Activated CD8-positive, alpha-beta T cell treated with anti-CD3 and anti-CD28 coated beads for 36 hours (primary cell): ENCODE measurements around the gene ATG10. TPM values are rescaled to one million over a fixed set of nuclear protein-coding genes. Genes with fewer than 3 reads are reported as not detected.

Experiments used
- ATAC-seq: fragments of 200-7000 bp; cut with Tn5 transposase; one replicate; pipeline ENCODE4 v1.10.0; 2021; ENCODE audit warnings: mild to moderate bottlenecking, moderate library complexity
- CTCF ChIA-PET: fragments of 350-600 bp; sonication (Branson Sonifier 250); formaldehyde crosslinking; loops from one replicate; lab custom pipeline; 2021; ENCODE audit warnings: antibody characterized with exemption; lab: Charles Lee
- POLR2A ChIA-PET: fragments of 350-600 bp; sonication (Branson Sonifier 250); formaldehyde crosslinking; loops from one replicate; lab custom pipeline; 2021; ENCODE audit warnings: antibody characterized with exemption; lab: Charles Lee
- DNase-seq: peaks from one replicate; pipeline ENCODE4 v3.0.0-alpha.2; 2020
- H3K27ac Mint-ChIP-seq: one replicate; pipeline ENCODE4 v1.8.0; 2021; ENCODE audit warnings: mild to moderate bottlenecking, mixed read lengths
- H3K27me3 Mint-ChIP-seq: one replicate; pipeline ENCODE4 v1.8.0; 2021; ENCODE audit warnings: mixed read lengths
- H3K36me3 Mint-ChIP-seq: one replicate; pipeline ENCODE4 v1.8.0; 2021; ENCODE audit warnings: low read depth, mixed read lengths
- H3K4me1 Mint-ChIP-seq: one replicate; pipeline ENCODE4 v1.8.0; 2021; ENCODE audit warnings: low read depth, mixed read lengths
- H3K4me3 Mint-ChIP-seq: one replicate; pipeline ENCODE4 v1.8.0; 2021; ENCODE audit warnings: mild to moderate bottlenecking, moderate library complexity, mixed read lengths
- H3K9me3 Mint-ChIP-seq: one replicate; pipeline ENCODE4 v1.8.0; 2021; ENCODE audit warnings: mixed read lengths
- CTCF ChIP-seq: fragments of 200-600 bp; IDR thresholded peaks from one replicate; pipeline ENCODE4 v1.8.0; 2022; ENCODE audit warnings: antibody characterized with exemption, mild to moderate bottlenecking
- intact Hi-C: fragments of 100-400 bp; cut with micrococcal nuclease; formaldehyde crosslinking; loops from one replicate; pipeline ENCODE4 v1.10.0; 2022
- total RNA-seq, 2 experiments: library from RNA; stranded (reverse); gene quantifications; one replicate each; pipeline ENCODE4 v1.2.3, GENCODE V29; 2021

Gene ATG10
- total RNA-seq, 2 experiments from 2014 or later, result 7.5 to 12.0 TPM

GRCh38 chr5:81936066-81936465 is 35.8 kb upstream of the ATG10 start:
- ChIA-PET CTCF (no interaction called here), POLR2A (no interaction called here)
- ATAC-seq (no peak), DNase-seq (no peak)
- Mint-ChIP-seq H3K9me3 (no peaks in the 10 kb centered on the region), H3K4me3 (no peak overlapping the region), H3K36me3 (no peaks in the 10 kb centered on the region), H3K27me3 (no peaks in the 10 kb centered on the region), H3K4me1 (no peaks in the 10 kb centered on the region), H3K27ac (no peak overlapping the region)
- no peak for TF ChIP-seq CTCF
- intact Hi-C loops, result no loop called here

GRCh38 chr5:81936750-81937149 is 35.1 kb upstream of the ATG10 start:
- no peaks in the 10 kb centered on the region for H3K27me3 Mint-ChIP-seq
- DNase-seq (no peak), ATAC-seq (no peak)
- no peaks in the 10 kb centered on the region for H3K4me1 Mint-ChIP-seq
- ChIA-PET POLR2A (no interaction called here), CTCF (no interaction called here)
- intact Hi-C loops, result no loop called here
- TF ChIP-seq CTCF, result no peak
- H3K4me3 Mint-ChIP-seq, result no peak overlapping the region
- H3K27ac Mint-ChIP-seq, result no peak overlapping the region
- no peaks in the 10 kb centered on the region for H3K9me3 Mint-ChIP-seq
- no peaks in the 10 kb centered on the region for H3K36me3 Mint-ChIP-seq

DNA sequence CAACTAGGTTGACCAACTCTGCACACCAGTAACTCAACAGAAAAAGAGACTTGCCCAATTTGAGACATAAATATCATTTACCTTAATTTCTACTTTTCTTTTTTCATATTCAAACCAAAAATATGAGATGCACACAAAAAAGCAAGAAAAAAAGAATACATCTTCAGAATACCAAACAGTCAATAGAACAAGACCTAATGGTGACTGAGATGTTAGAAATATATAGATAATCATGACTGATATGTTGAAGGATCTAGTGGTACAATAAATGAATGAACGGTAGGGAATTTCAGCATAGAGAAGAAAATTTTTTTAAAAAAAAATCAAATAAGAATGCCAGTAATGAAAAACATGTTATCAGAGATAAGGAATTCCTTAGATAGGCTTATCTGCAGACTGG is 29.1 kb upstream of the ATG10 start:
- ChIA-PET POLR2A (no interaction called here), CTCF (no interaction called here)
- no peaks in the 10 kb centered on the region for H3K27me3 Mint-ChIP-seq
- no peak overlapping the region for H3K4me3 Mint-ChIP-seq
- TF ChIP-seq CTCF, result no peak
- no peak for DNase-seq
- H3K4me1 Mint-ChIP-seq, result no peaks in the 10 kb centered on the region
- H3K9me3 Mint-ChIP-seq, result peaks cover 14% of the 10 kb centered on the region
- ATAC-seq, result no peak
- H3K36me3 Mint-ChIP-seq, result peaks cover 5% of the 10 kb centered on the region
- intact Hi-C loops, result no loop called here
- H3K27ac Mint-ChIP-seq, result no peak overlapping the region

DNA sequence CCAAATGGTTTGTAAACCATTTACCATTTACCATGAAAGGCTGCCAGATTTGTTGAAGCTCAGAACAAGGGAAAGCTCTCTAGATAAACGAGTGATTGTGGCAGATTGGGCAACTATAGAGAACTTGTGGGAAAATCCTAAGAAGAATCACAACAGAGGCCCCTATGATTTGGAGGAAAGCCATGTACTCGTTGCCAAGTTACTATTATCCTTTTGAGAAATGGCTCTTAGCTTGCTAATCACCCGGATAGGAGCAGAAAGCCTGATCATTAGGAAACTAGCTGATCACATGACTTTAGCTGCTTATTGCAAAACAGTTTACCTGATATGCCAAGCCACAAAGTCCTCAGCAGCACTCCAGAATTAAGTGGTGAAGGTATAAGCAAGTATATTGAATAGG is 23.5 kb upstream of the ATG10 start:
- H3K9me3 Mint-ChIP-seq, result no peaks in the 10 kb centered on the region
- POLR2A ChIA-PET, result no interaction called here
- CTCF ChIA-PET, result no interaction called here
- no peaks in the 10 kb centered on the region for H3K27me3 Mint-ChIP-seq
- TF ChIP-seq CTCF, result no peak
- no peaks in the 10 kb centered on the region for H3K36me3 Mint-ChIP-seq
- H3K4me3 Mint-ChIP-seq, result no peak overlapping the region
- H3K27ac Mint-ChIP-seq, result no peak overlapping the region
- intact Hi-C loops, result no loop called here
- H3K4me1 Mint-ChIP-seq, result no peaks in the 10 kb centered on the region
- no peak for ATAC-seq
- DNase-seq, result no peak

DNA sequence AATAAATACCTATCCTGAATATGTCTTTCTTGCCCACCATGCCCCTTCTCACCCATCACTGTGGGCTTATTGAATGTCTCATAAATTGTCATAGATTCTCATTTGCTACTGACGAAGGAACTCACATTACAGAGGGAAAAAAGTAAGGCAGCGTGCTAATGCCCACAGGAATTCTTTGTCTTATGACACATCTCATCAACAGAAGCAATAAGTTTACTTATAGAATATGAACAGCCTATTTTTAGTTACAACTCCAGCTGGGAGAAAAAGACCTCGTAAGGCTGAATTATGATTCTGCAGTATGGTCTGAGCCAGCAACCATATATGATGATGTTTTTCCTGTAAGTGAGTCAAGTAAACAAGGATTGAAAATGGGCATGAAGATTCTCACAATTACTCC is 22.4 kb upstream of the ATG10 start:
- DNase-seq (no peak), ATAC-seq (no peak)
- CTCF ChIA-PET, result no interaction called here
- Mint-ChIP-seq H3K27me3 (no peaks in the 10 kb centered on the region), H3K27ac (no peak overlapping the region), H3K4me1 (no peaks in the 10 kb centered on the region), H3K4me3 (no peak overlapping the region), H3K9me3 (no peaks in the 10 kb centered on the region), H3K36me3 (no peaks in the 10 kb centered on the region)
- intact Hi-C loops, result no loop called here
- TF ChIP-seq CTCF, result no peak
- POLR2A ChIA-PET, result no interaction called here
